ENCODE results near the gene FLRT3.

Gene FLRT3

GRCh38 chr20:14337400-14338171 lies at the start of gene FLRT3:
Gene FLRT3, minus strand, starts transcription at chr20:14337612. Its CDS starts 10,106 bp downstream, at chr20:14327506.
- DNase-seq (ENCODE audit: low spot score in 2 of 2) (no peak), ATAC-seq (replicated peaks; ENCODE audit: extremely low read depth, poor library complexity, severe bottlenecking) (no peak)
- Mint-ChIP-seq H3K27ac (ENCODE audit: low read depth) (no peak within 1 kb of the TSS), H3K4me3 (no peak within 1 kb of the TSS), H3K9me3 (peaks cover 8% of the 10 kb centered on the region), H3K27me3 (no peaks in the 10 kb centered on the region), H3K4me1 (no peaks in the 10 kb centered on the region), H3K36me3 (ENCODE audit: insufficient read depth) (no peaks in the 10 kb centered on the region)

GRCh38 chr20:14386726-14387125 lies 49.3 kb upstream of the FLRT3 start:
- H3K27me3 Mint-ChIP-seq: no peaks in the 10 kb centered on the region
- no peaks in the 10 kb centered on the region for H3K36me3 Mint-ChIP-seq (ENCODE audit: insufficient read depth)
- H3K27ac Mint-ChIP-seq (ENCODE audit: low read depth): no peak overlapping the region
- H3K4me1 Mint-ChIP-seq: no peaks in the 10 kb centered on the region
- no peak overlapping the region for H3K4me3 Mint-ChIP-seq
- no peak for DNase-seq (ENCODE audit: low spot score in 2 of 2)
- peaks cover 15% of the 10 kb centered on the region for H3K9me3 Mint-ChIP-seq
- ATAC-seq (replicated peaks; ENCODE audit: extremely low read depth, poor library complexity, severe bottlenecking): no peak

- Mint-ChIP-seq H3K4me1 (no peaks in the 10 kb centered on the region), H3K27me3 (no peaks in the 10 kb centered on the region)
Measured at GRCh38 chr20:14385176-14385740, 47.8 kb upstream of the FLRT3 start.

GRCh38 chr20:14384416-14385175 lies 47.2 kb upstream of the FLRT3 start:
- no peak overlapping the region for H3K27ac Mint-ChIP-seq (ENCODE audit: low read depth)
- DNase-seq (ENCODE audit: low spot score in 2 of 2) (no peak), ATAC-seq (replicated peaks; ENCODE audit: extremely low read depth, poor library complexity, severe bottlenecking) (no peak)
- no peaks in the 10 kb centered on the region for H3K4me1 Mint-ChIP-seq
- H3K4me3 Mint-ChIP-seq: no peak overlapping the region
- peaks cover 13% of the 10 kb centered on the region for H3K9me3 Mint-ChIP-seq
- H3K27me3 Mint-ChIP-seq: no peaks in the 10 kb centered on the region
- no peaks in the 10 kb centered on the region for H3K36me3 Mint-ChIP-seq (ENCODE audit: insufficient read depth)

More at GRCh38 chr20:14385176-14385740, 47.8 kb upstream of the FLRT3 start:
- ATAC-seq (replicated peaks; ENCODE audit: extremely low read depth, poor library complexity, severe bottlenecking) (no peak), DNase-seq (ENCODE audit: low spot score in 2 of 2) (no peak)
- H3K36me3 Mint-ChIP-seq (ENCODE audit: insufficient read depth): no peaks in the 10 kb centered on the region
- peaks cover 13% of the 10 kb centered on the region for H3K9me3 Mint-ChIP-seq
- no peak overlapping the region for H3K4me3 Mint-ChIP-seq
- H3K27ac Mint-ChIP-seq (ENCODE audit: low read depth): no peak overlapping the region

GRCh38 chr20:14383335-14383734 lies 45.9 kb upstream of the FLRT3 start:
- Mint-ChIP-seq H3K9me3 (peaks cover 19% of the 10 kb centered on the region), H3K4me1 (no peaks in the 10 kb centered on the region), H3K27ac (ENCODE audit: low read depth) (no peak overlapping the region), H3K27me3 (no peaks in the 10 kb centered on the region), H3K4me3 (no peak overlapping the region), H3K36me3 (ENCODE audit: insufficient read depth) (no peaks in the 10 kb centered on the region)
- ATAC-seq (replicated peaks; ENCODE audit: extremely low read depth, poor library complexity, severe bottlenecking): no peak
- DNase-seq (ENCODE audit: low spot score in 2 of 2): no peak

GRCh38 chr20:14378326-14378725 lies 40.9 kb upstream of the FLRT3 start:
- Mint-ChIP-seq H3K36me3 (ENCODE audit: insufficient read depth) (no peaks in the 10 kb centered on the region), H3K4me3 (no peak overlapping the region), H3K9me3 (peaks cover 19% of the 10 kb centered on the region), H3K27ac (ENCODE audit: low read depth) (no peak overlapping the region), H3K4me1 (no peaks in the 10 kb centered on the region), H3K27me3 (no peaks in the 10 kb centered on the region)
- ATAC-seq (replicated peaks; ENCODE audit: extremely low read depth, poor library complexity, severe bottlenecking): no peak
- DNase-seq (ENCODE audit: low spot score in 2 of 2): no peak

GRCh38 chr20:14375416-14375985 lies 38.1 kb upstream of the FLRT3 start:
- ATAC-seq (replicated peaks; ENCODE audit: extremely low read depth, poor library complexity, severe bottlenecking) (no peak), DNase-seq (ENCODE audit: low spot score in 2 of 2) (no peak)
- H3K27me3 Mint-ChIP-seq: no peaks in the 10 kb centered on the region
- no peak overlapping the region for H3K4me3 Mint-ChIP-seq
- no peak overlapping the region for H3K27ac Mint-ChIP-seq (ENCODE audit: low read depth)
- no peaks in the 10 kb centered on the region for H3K36me3 Mint-ChIP-seq (ENCODE audit: insufficient read depth)
- no peaks in the 10 kb centered on the region for H3K4me1 Mint-ChIP-seq
- peaks cover 12% of the 10 kb centered on the region for H3K9me3 Mint-ChIP-seq

GRCh38 chr20:14374196-14374595 lies 36.8 kb upstream of the FLRT3 start:
- H3K27me3 Mint-ChIP-seq: no peaks in the 10 kb centered on the region
- no peaks in the 10 kb centered on the region for H3K36me3 Mint-ChIP-seq (ENCODE audit: insufficient read depth)
- H3K4me3 Mint-ChIP-seq: no peak overlapping the region
- H3K9me3 Mint-ChIP-seq: peaks cover 12% of the 10 kb centered on the region
- no peak overlapping the region for H3K27ac Mint-ChIP-seq (ENCODE audit: low read depth)
- no peaks in the 10 kb centered on the region for H3K4me1 Mint-ChIP-seq
- DNase-seq (ENCODE audit: low spot score in 2 of 2) (no peak), ATAC-seq (replicated peaks; ENCODE audit: extremely low read depth, poor library complexity, severe bottlenecking) (no peak)

GRCh38 chr20:14361509-14362345 lies 24.3 kb upstream of the FLRT3 start:
- no peak overlapping the region for H3K4me3 Mint-ChIP-seq
- ATAC-seq (replicated peaks; ENCODE audit: extremely low read depth, poor library complexity, severe bottlenecking) (no peak), DNase-seq (ENCODE audit: low spot score in 2 of 2) (no peak)
- H3K27me3 Mint-ChIP-seq: no peaks in the 10 kb centered on the region
- peaks cover 2% of the 10 kb centered on the region for H3K36me3 Mint-ChIP-seq (ENCODE audit: insufficient read depth)
- H3K27ac Mint-ChIP-seq (ENCODE audit: low read depth): no peak overlapping the region
- no peaks in the 10 kb centered on the region for H3K9me3 Mint-ChIP-seq
- no peaks in the 10 kb centered on the region for H3K4me1 Mint-ChIP-seq

- Mint-ChIP-seq H3K9me3 (no peaks in the 10 kb centered on the region), H3K27me3 (no peaks in the 10 kb centered on the region), H3K27ac (ENCODE audit: low read depth) (no peak overlapping the region), H3K4me1 (no peaks in the 10 kb centered on the region), H3K4me3 (no peak overlapping the region), H3K36me3 (ENCODE audit: insufficient read depth) (peaks cover 2% of the 10 kb centered on the region)
- no peak for ATAC-seq (replicated peaks; ENCODE audit: extremely low read depth, poor library complexity, severe bottlenecking)
- no peak for DNase-seq (ENCODE audit: low spot score in 2 of 2)
Measured at GRCh38 chr20:14360416-14360815, 23.0 kb upstream of the FLRT3 start.

GRCh38 chr20:14355791-14356190 lies 18.4 kb upstream of the FLRT3 start:
- Mint-ChIP-seq H3K27ac (ENCODE audit: low read depth) (no peak overlapping the region), H3K9me3 (peaks cover 6% of the 10 kb centered on the region), H3K4me1 (no peaks in the 10 kb centered on the region), H3K27me3 (no peaks in the 10 kb centered on the region), H3K36me3 (ENCODE audit: insufficient read depth) (peaks cover 2% of the 10 kb centered on the region), H3K4me3 (no peak overlapping the region)
- ATAC-seq (replicated peaks; ENCODE audit: extremely low read depth, poor library complexity, severe bottlenecking) (no peak), DNase-seq (ENCODE audit: low spot score in 2 of 2) (no peak)

- Mint-ChIP-seq H3K4me1 (no peaks in the 10 kb centered on the region), H3K27ac (ENCODE audit: low read depth) (no peak overlapping the region), H3K27me3 (no peaks in the 10 kb centered on the region), H3K9me3 (peaks cover 13% of the 10 kb centered on the region), H3K36me3 (ENCODE audit: insufficient read depth) (no peaks in the 10 kb centered on the region), H3K4me3 (no peak overlapping the region)
- ATAC-seq (replicated peaks; ENCODE audit: extremely low read depth, poor library complexity, severe bottlenecking) (no peak), DNase-seq (ENCODE audit: low spot score in 2 of 2) (no peak)
Measured at GRCh38 chr20:14344746-14345145, 7.3 kb upstream of the FLRT3 start.

All from central memory CD8-positive, alpha-beta T cell (primary cell).